ENCODE measurements around the gene ASCC3. TPM values are rescaled to one million over a fixed set of nuclear protein-coding genes. Genes with fewer than 3 reads are reported as not detected.

Gene ASCC3
- total RNA-seq, 4 donors from 2014 or later, result 15.7 to 39.9 (median 29.3) TPM

GRCh38 chr6:100614933-100615332, 266.2 kb downstream of the ASCC3 start:
- Histone ChIP-seq H3K27me3 (no peaks in the 10 kb centered on the region), H3K36me3 (no peaks in the 10 kb centered on the region), H3K27ac (no peak overlapping the region), H3K4me3 (no peak overlapping the region), H3K4me1 (no peaks in the 10 kb centered on the region), H3K9me3 (no peaks in the 10 kb centered on the region)
- no peak for TF ChIP-seq CTCF (IDR thresholded peaks at IDR 0.05)
- no peak for TF ChIP-seq EP300 (IDR thresholded peaks at IDR 0.05; ENCODE audit: low read depth)
- TF ChIP-seq POLR2A (IDR thresholded peaks at IDR 0.05), result no peak
- TF ChIP-seq POLR2AphosphoS5 (IDR thresholded peaks at IDR 0.05), result no peak
- in situ Hi-C loops (cut with MboI; ENCODE audit: low pct_ligation_motif_present in 1 of 4, low pct_unique_long_range_greater_than_20kb in 1 of 4, low sequenced_read_pairs in 3 of 4) (no loop called here), intact Hi-C loops (cut with DNase I; ENCODE audit: low total_unique reads) (no loop called here)
- DNase-seq, result no peak
- 94 to 97% methylated on average over 6 to 8 of the region's 8 CpGs for WGBS, 2 donors (ENCODE audit: low coverage in 1 of 2)

DNA sequence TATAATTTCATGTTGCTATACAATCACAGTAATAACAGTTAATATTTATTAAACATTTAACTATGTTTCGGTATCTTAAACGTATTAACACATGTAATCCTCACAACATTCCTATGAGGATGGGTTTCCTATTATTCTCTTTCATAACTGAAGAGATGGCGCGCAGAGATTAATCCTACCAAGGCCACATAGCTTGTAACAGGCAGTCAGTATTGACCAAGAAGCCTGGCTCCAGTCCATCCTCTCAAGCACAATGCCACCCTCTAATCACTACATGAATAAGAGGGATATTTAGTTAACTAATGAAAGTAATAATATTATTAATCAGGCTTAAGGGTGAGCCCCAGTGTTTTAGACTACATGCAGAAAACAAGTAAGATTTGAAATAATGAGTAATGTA, 266.7 kb downstream of the ASCC3 start:
- intact Hi-C loops (cut with DNase I; ENCODE audit: low total_unique reads) (no loop called here), in situ Hi-C loops (cut with MboI; ENCODE audit: low pct_ligation_motif_present in 1 of 4, low pct_unique_long_range_greater_than_20kb in 1 of 4, low sequenced_read_pairs in 3 of 4) (no loop called here)
- no peak for DNase-seq
- no peaks in the 10 kb centered on the region for H3K4me1 ChIP-seq
- no peaks in the 10 kb centered on the region for H3K27me3 ChIP-seq
- H3K9me3 ChIP-seq, result no peaks in the 10 kb centered on the region
- no peaks in the 10 kb centered on the region for H3K36me3 ChIP-seq
- H3K27ac ChIP-seq, result no peak overlapping the region
- no peak overlapping the region for H3K4me3 ChIP-seq
- WGBS, 2 donors (ENCODE audit: low coverage in 1 of 2), result 96 to 97% methylated on average over 4 of the region's 4 CpGs
- no peak for TF ChIP-seq POLR2A (IDR thresholded peaks at IDR 0.05)
- TF ChIP-seq CTCF (IDR thresholded peaks at IDR 0.05), result no peak

DNA sequence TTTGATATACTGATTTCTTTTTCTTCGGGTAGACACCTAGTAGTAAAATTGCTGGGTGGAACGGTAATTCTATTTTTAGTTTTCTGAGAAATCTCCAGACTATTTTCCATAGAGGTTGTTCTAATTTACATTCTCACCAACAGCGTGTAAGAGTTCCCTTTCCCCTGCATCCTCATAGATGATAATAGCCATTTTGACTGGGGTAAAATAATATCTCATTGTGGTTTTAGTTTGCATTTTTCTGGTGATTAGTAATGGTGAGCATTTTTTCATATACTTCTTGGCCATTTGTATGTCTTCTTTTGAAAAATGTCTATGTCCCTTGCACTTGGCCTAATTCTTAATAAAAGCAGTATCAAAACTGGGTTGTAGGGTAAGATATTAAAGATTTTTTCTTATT, 267.5 kb downstream of the ASCC3 start:
- no peak for TF ChIP-seq CTCF (IDR thresholded peaks at IDR 0.05)
- TF ChIP-seq POLR2AphosphoS5 (IDR thresholded peaks at IDR 0.05), result no peak
- TF ChIP-seq POLR2A (IDR thresholded peaks at IDR 0.05), result no peak
- no peak overlapping the region for H3K4me3 ChIP-seq
- no peak overlapping the region for H3K27ac ChIP-seq
- in situ Hi-C loops (cut with MboI; ENCODE audit: low pct_ligation_motif_present in 1 of 4, low pct_unique_long_range_greater_than_20kb in 1 of 4, low sequenced_read_pairs in 3 of 4) (no loop called here), intact Hi-C loops (cut with DNase I; ENCODE audit: low total_unique reads) (no loop called here)
- no peaks in the 10 kb centered on the region for H3K36me3 ChIP-seq
- no peaks in the 10 kb centered on the region for H3K4me1 ChIP-seq
- WGBS, 2 donors (ENCODE audit: low coverage in 1 of 2), result 95 to 99% methylated on average over 3 of the region's 3 CpGs
- no peaks in the 10 kb centered on the region for H3K27me3 ChIP-seq
- H3K9me3 ChIP-seq, result no peaks in the 10 kb centered on the region
- DNase-seq, result no peak

GRCh38 chr6:100612094-100612493, 269.0 kb downstream of the ASCC3 start:
- DNase-seq, result no peak
- no peaks in the 10 kb centered on the region for H3K9me3 ChIP-seq
- H3K4me3 ChIP-seq, result no peak overlapping the region
- H3K36me3 ChIP-seq, result no peaks in the 10 kb centered on the region
- H3K4me1 ChIP-seq, result no peaks in the 10 kb centered on the region
- intact Hi-C loops (cut with DNase I; ENCODE audit: low total_unique reads), result no loop called here
- no peaks in the 10 kb centered on the region for H3K27me3 ChIP-seq
- TF ChIP-seq CTCF (IDR thresholded peaks at IDR 0.05), result no peak
- no peak overlapping the region for H3K27ac ChIP-seq
- in situ Hi-C loops (cut with MboI; ENCODE audit: low pct_ligation_motif_present in 1 of 4, low pct_unique_long_range_greater_than_20kb in 1 of 4, low sequenced_read_pairs in 3 of 4), result no loop called here
- WGBS, 2 donors (ENCODE audit: low coverage in 1 of 2), result 83 to 90% methylated on average over 2 of the region's 2 CpGs

Measured in transverse colon (tissue), 4 donors.